Gastrocnemius medialis (tissue), 4 donors: ENCODE measurements around the gene PACS2.

Experiments used
- POLR2A ChIP-seq, 2 donors: fragments of 450-650 bp; IDR thresholded peaks; one replicate each; pipeline ENCODE4 v1.6.1; 2017; ENCODE audit warnings: antibody characterized with exemption in 2 of 2, mild to moderate bottlenecking in 2 of 2, moderate library complexity in 2 of 2
- TF ChIP-seq, protein P1 (sequence below), 5 experiments: fragments of 450-650 bp in 3 of 5; fragments of 200-600 bp in 2 of 5; sonication (generic) in 2 of 5; IDR thresholded peaks in 4 of 5; conservative IDR thresholded peaks in 1 of 5; 1 replicate in 4 of 5; 2 replicates in 1 of 5; pipeline ENCODE4 v1.5.1; 2016 to 2019; ENCODE audit warnings: antibody characterized with exemption in 5 of 5, mild to moderate bottlenecking in 3 of 5, moderate library complexity in 3 of 5

DNA sequence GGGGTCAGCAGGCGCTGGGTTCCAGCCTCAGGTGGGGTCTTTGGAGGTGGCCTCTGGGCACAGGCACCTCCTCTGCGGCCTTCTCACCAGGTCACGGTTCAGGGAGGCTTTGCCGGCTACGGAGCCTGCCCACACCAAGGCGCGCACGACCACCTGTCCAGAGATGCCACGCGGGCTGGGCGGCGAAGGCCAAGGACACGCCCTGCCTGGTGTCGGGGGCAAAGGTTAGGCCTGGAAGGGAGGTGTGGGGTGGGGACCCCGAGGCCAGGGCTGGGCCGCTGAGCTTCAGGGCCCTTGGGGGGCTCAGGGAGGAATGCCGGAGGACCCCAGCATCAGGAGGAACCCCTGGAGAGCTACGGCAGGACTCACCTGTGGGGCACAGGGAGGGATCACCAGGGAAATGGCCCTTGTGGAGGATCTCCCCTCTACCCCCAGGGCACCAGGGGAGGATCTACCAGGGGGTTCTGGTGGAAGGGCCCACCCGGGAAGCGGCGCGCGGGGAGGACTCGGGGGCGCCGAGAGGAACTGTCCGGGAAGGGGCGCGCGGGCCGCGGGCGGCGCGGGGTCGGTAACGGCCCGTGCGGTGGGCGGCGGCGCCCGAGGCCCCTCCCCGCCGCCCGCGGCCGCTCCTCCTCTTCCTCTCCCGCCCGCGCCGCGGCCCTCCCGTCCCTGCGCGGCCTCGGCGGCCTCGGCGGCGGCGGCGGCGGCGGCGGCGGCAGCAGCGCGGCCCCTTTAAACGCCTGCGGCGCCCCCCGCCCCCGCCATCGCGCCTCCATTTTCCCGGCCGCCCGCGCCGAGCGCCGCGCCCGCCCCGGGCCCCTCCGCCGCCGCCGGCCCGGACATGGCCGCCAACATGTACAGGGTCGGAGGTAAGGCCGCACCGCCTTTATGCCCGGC lies 104.9 kb downstream of the PACS2 start, which contains the start of gene MTA1:
- TF ChIP-seq, protein P1, sequence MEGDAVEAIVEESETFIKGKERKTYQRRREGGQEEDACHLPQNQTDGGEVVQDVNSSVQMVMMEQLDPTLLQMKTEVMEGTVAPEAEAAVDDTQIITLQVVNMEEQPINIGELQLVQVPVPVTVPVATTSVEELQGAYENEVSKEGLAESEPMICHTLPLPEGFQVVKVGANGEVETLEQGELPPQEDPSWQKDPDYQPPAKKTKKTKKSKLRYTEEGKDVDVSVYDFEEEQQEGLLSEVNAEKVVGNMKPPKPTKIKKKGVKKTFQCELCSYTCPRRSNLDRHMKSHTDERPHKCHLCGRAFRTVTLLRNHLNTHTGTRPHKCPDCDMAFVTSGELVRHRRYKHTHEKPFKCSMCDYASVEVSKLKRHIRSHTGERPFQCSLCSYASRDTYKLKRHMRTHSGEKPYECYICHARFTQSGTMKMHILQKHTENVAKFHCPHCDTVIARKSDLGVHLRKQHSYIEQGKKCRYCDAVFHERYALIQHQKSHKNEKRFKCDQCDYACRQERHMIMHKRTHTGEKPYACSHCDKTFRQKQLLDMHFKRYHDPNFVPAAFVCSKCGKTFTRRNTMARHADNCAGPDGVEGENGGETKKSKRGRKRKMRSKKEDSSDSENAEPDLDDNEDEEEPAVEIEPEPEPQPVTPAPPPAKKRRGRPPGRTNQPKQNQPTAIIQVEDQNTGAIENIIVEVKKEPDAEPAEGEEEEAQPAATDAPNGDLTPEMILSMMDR (IDR thresholded peaks at IDR 0.05 in 4 of 5, conservative IDR thresholded peaks at IDR 0.05 in 1 of 5), result no peak
- peak in 1 of 2 donors; percentile 43 for TF ChIP-seq POLR2A (IDR thresholded peaks at IDR 0.05)
